ENCODE results near the gene ZNF516. TPM values are rescaled to one million over a fixed set of nuclear protein-coding genes. Genes with fewer than 3 reads are reported as not detected.

Gene ZNF516
- total and polyA plus RNA-seq, 2 of the 4 experiments (the other 2 are of a cell fraction) = 7.9 to 16.9 TPM

- TF ChIP-seq MAFK (IDR thresholded peaks at IDR 0.05; ENCODE audit: low read depth, low read length) (no peak), SMC3 (IDR thresholded peaks at IDR 0.05; ENCODE audit: low read depth, low read length) (no peak), CHD1 (IDR thresholded peaks at IDR 0.05; ENCODE audit: low read depth, low read length) (no peak)
These were observed 130.5 kb downstream of the ZNF516 start (continued) for GRCh38 chr18:76364282-76365259.
